ENCODE measurements around the gene TBC1D10A. TPM values are rescaled to one million over a fixed set of nuclear protein-coding genes. Genes with fewer than 3 reads are reported as not detected.

TBC1D10A gene
- total RNA-seq, 1 experiment from 2014 or later: 24.3 TPM

GRCh38 chr22:30312053-30312452 lies 14.7 kb downstream of the TBC1D10A start:
- Histone ChIP-seq H3K27me3 (ENCODE audit: insufficient read depth, low read depth) (no peaks in the 10 kb centered on the region), H3K9me3 (ENCODE audit: insufficient read depth, low read depth) (no peaks in the 10 kb centered on the region), H3K9me2 (ENCODE audit: insufficient read depth) (no peaks in the 10 kb centered on the region), H3K4me3 (peak overlapping the region; percentile 30; the same call in 1 of the 2 replicates), H3K4me2 (peak overlapping the region; percentile 77), H3K27ac (peak overlapping the region; percentile 76), H3K4me1 (replicated peaks; ENCODE audit: insufficient read depth) (peaks cover 84% of the 10 kb centered on the region), H3F3A (ENCODE audit: insufficient read depth, low read depth) (peaks cover 67% of the 10 kb centered on the region), H4K20me1 (ENCODE audit: insufficient read depth) (peaks cover 13% of the 10 kb centered on the region), H2AFZ (no peak overlapping the region), H3K36me3 (ENCODE audit: low read depth) (no peaks in the 10 kb centered on the region), H3K79me2 (ENCODE audit: low read depth) (peaks cover 88% of the 10 kb centered on the region)
- POLR2A ChIA-PET (ENCODE audit: unreplicated experiment): interaction anchor here (0.6 kb wide), 2 partner anchors 9 to 280 kb away, joined by 3 to 4 read pairs; partner anchors contain the start of gene PES1
- TF ChIP-seq CTCF (conservative IDR thresholded peaks at IDR 0.05): no peak
- TF ChIP-seq EZH2 (IDR thresholded peaks at IDR 0.05; ENCODE audit: low read depth): no peak
- no TSS peak for BruUV-seq (replicated peaks)
- intact Hi-C loops (cut with micrococcal nuclease; ENCODE audit: unreplicated experiment): loop anchor here (2.0 kb wide), 1 partner anchor 21 kb away; no protein-coding TSS in a partner anchor
- CTCF ChIA-PET: interaction anchor here (1.2 to 1.5 kb wide), 2 partner anchors 14 to 15 kb away, joined by 4 to 6 read pairs; partner anchors contain the start of gene TBC1D10A
- DNase-seq: peak; percentile 65 to 87

GRCh38 chr22:30310881-30311771 lies 15.6 kb downstream of the TBC1D10A start:
- Histone ChIP-seq H3K9me3 (ENCODE audit: insufficient read depth, low read depth) (no peaks in the 10 kb centered on the region), H3K36me3 (ENCODE audit: low read depth) (no peaks in the 10 kb centered on the region), H3F3A (ENCODE audit: insufficient read depth, low read depth) (peaks cover 68% of the 10 kb centered on the region), H3K4me3 (peak overlapping the region; percentile 30; the same call in 1 of the 2 replicates), H3K79me2 (ENCODE audit: low read depth) (peaks cover 89% of the 10 kb centered on the region), H3K9me2 (ENCODE audit: insufficient read depth) (no peaks in the 10 kb centered on the region), H3K27ac (peak overlapping the region; percentile 76), H3K27me3 (ENCODE audit: insufficient read depth, low read depth) (no peaks in the 10 kb centered on the region), H3K4me1 (replicated peaks; ENCODE audit: insufficient read depth) (peaks cover 93% of the 10 kb centered on the region), H3K4me2 (peak overlapping the region; percentile 77), H4K20me1 (ENCODE audit: insufficient read depth) (peaks cover 13% of the 10 kb centered on the region), H2AFZ (no peak overlapping the region)
- intact Hi-C loops (cut with micrococcal nuclease; ENCODE audit: unreplicated experiment): loop anchor here (1.0 kb wide), 1 partner anchor 13 kb away; no protein-coding TSS in a partner anchor
- ChIA-PET POLR2A (ENCODE audit: unreplicated experiment) (interaction anchor here (0.6 kb wide), 2 partner anchors 97 to 281 kb away, joined by 3 to 7 read pairs; partner anchors contain the start of gene PES1), CTCF (interaction anchor here (0.7 to 1.2 kb wide), 2 partner anchors 13 to 23 kb away, joined by 4 to 6 read pairs; no protein-coding TSS in a partner anchor)
- DNase-seq: peak; percentile 67 to 68
- no TSS peak for BruUV-seq (replicated peaks)
- TF ChIP-seq CTCF (conservative IDR thresholded peaks at IDR 0.05): no peak
- no peak for TF ChIP-seq EZH2 (IDR thresholded peaks at IDR 0.05; ENCODE audit: low read depth)

GRCh38 chr22:30309951-30310741 lies 16.6 kb downstream of the TBC1D10A start:
- DNase-seq: peak in 1 of 2 experiments; percentile 80
- Histone ChIP-seq H3K4me1 (replicated peaks; ENCODE audit: insufficient read depth) (peaks cover 97% of the 10 kb centered on the region), H3K9me2 (ENCODE audit: insufficient read depth) (no peaks in the 10 kb centered on the region), H3K9me3 (ENCODE audit: insufficient read depth, low read depth) (no peaks in the 10 kb centered on the region), H4K20me1 (ENCODE audit: insufficient read depth) (peaks cover 13% of the 10 kb centered on the region; the same call in 1 of the 2 replicates), H3K36me3 (ENCODE audit: low read depth) (no peaks in the 10 kb centered on the region), H3K27me3 (ENCODE audit: insufficient read depth, low read depth) (no peaks in the 10 kb centered on the region), H2AFZ (no peak overlapping the region), H3K4me2 (peak overlapping the region; percentile 77), H3K27ac (peak overlapping the region; percentile 76), H3K79me2 (ENCODE audit: low read depth) (peaks cover 84% of the 10 kb centered on the region), H3K4me3 (no peak overlapping the region), H3F3A (ENCODE audit: insufficient read depth, low read depth) (peaks cover 78% of the 10 kb centered on the region)
- BruUV-seq (replicated peaks): no TSS peak
- intact Hi-C loops (cut with micrococcal nuclease; ENCODE audit: unreplicated experiment): no loop called here
- POLR2A ChIA-PET (ENCODE audit: unreplicated experiment): no interaction called here
- CTCF ChIA-PET: interaction anchor here (0.6 kb wide), 1 partner anchor 77 kb away, joined by 5 read pairs; the partner anchor contains the start of gene RNF215
- TF ChIP-seq CTCF (conservative IDR thresholded peaks at IDR 0.05) (no peak), EZH2 (IDR thresholded peaks at IDR 0.05; ENCODE audit: low read depth) (no peak)

Data from PC-9 (cell line).